ENCODE measurements around the gene VPS35L. TPM values are rescaled to one million over a fixed set of nuclear protein-coding genes. Genes with fewer than 3 reads are reported as not detected.

VPS35L gene
- total RNA-seq, 1 experiment from 2014 or later: 55.5 TPM

DNA sequence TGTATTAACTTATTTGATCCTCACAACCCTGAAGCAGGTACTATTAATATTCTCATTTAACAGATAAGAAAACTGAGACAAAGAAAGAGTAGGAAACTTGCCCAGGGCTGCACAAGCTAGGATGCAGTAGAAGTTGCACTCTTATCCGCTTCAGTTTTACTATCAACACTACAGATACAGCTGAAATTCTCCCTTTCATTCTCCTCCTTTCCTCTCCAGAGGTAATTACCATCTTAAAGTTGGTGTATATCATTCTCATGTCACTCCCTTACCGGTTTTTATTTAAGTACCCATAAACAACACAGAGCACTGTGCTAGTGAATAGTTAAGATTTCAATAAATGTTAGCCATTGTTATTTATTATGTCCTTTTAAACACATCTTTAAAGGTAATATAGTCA is 37.1 kb upstream of the VPS35L start:
- no peaks in the 10 kb centered on the region for H3K9me3 Mint-ChIP-seq (ENCODE audit: unreplicated experiment)
- H3K36me3 Mint-ChIP-seq (ENCODE audit: insufficient read depth, unreplicated experiment): peaks cover 47% of the 10 kb centered on the region
- no peak overlapping the region for H3K4me3 Mint-ChIP-seq (ENCODE audit: unreplicated experiment)
- intact Hi-C loops (cut with micrococcal nuclease): no loop called here
- DNase-seq (ENCODE audit: unreplicated experiment): no peak
- peaks cover 41% of the 10 kb centered on the region for H3K4me1 Mint-ChIP-seq (ENCODE audit: insufficient read depth, unreplicated experiment)
- no TSS peak for BruUV-seq (replicated peaks)
- ChIA-PET CTCF (interaction anchor here (0.7 to 3.0 kb wide), 4 partner anchors 15 to 409 kb away, joined by 3 to 11 read pairs (median 5); no protein-coding TSS in a partner anchor), POLR2A (interaction anchor here (1.1 to 2.1 kb wide), 2 partner anchors 10 to 37 kb away, joined by 3 to 9 read pairs; partner anchors contain the start of gene VPS35L)
- H3K27ac Mint-ChIP-seq (ENCODE audit: low read depth, unreplicated experiment): no peak overlapping the region
- TF ChIP-seq, protein P1, sequence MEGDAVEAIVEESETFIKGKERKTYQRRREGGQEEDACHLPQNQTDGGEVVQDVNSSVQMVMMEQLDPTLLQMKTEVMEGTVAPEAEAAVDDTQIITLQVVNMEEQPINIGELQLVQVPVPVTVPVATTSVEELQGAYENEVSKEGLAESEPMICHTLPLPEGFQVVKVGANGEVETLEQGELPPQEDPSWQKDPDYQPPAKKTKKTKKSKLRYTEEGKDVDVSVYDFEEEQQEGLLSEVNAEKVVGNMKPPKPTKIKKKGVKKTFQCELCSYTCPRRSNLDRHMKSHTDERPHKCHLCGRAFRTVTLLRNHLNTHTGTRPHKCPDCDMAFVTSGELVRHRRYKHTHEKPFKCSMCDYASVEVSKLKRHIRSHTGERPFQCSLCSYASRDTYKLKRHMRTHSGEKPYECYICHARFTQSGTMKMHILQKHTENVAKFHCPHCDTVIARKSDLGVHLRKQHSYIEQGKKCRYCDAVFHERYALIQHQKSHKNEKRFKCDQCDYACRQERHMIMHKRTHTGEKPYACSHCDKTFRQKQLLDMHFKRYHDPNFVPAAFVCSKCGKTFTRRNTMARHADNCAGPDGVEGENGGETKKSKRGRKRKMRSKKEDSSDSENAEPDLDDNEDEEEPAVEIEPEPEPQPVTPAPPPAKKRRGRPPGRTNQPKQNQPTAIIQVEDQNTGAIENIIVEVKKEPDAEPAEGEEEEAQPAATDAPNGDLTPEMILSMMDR (IDR thresholded peaks at IDR 0.05; ENCODE audit: unreplicated experiment): no peak
- no peaks in the 10 kb centered on the region for H3K27me3 Mint-ChIP-seq (ENCODE audit: insufficient read depth, unreplicated experiment)

DNA sequence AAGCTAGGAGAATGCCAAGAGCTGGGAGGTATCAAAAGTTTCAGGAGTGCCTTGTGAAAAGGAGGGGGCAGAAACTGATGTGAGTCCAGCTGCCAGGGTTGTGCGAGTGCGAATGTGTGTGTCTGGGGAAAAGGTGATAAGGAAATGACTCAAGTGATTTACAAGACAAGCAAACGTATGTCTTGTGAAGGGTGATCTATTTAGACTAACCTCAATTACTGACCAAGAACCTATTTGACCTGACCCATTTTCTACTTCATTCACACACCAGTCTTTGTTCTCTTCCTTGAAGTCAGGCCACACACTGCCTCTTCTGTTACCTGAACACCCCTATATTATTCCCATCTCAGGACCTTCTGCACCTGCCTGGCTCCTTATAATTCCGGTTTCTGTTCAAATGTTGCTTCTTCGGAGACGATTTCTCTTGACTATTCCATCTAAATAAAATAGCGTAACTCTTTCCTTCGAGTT is 34.6 kb upstream of the VPS35L start:
- Mint-ChIP-seq H3K4me1 (ENCODE audit: insufficient read depth, unreplicated experiment) (peaks cover 45% of the 10 kb centered on the region), H3K27me3 (ENCODE audit: insufficient read depth, unreplicated experiment) (no peaks in the 10 kb centered on the region), H3K27ac (ENCODE audit: low read depth, unreplicated experiment) (peak overlapping the region; percentile 85), H3K9me3 (ENCODE audit: unreplicated experiment) (no peaks in the 10 kb centered on the region), H3K36me3 (ENCODE audit: insufficient read depth, unreplicated experiment) (peaks cover 27% of the 10 kb centered on the region), H3K4me3 (ENCODE audit: unreplicated experiment) (peak overlapping the region; percentile 87)
- BruUV-seq (replicated peaks): TSS peak; percentile 38
- ChIA-PET POLR2A (interaction anchor here (0.7 to 2.4 kb wide), 7 partner anchors 10 to 347 kb away, joined by 3 to 12 read pairs (median 3); partner anchors contain the start of gene VPS35L), CTCF (interaction anchor here (0.6 to 3.0 kb wide), 4 partner anchors 17 to 545 kb away, joined by 3 to 11 read pairs (median 4); no protein-coding TSS in a partner anchor)
- peak; percentile 28 for DNase-seq (ENCODE audit: unreplicated experiment)
- intact Hi-C loops (cut with micrococcal nuclease): no loop called here
- TF ChIP-seq, protein P1 (IDR thresholded peaks at IDR 0.05; ENCODE audit: unreplicated experiment): no peak

DNA sequence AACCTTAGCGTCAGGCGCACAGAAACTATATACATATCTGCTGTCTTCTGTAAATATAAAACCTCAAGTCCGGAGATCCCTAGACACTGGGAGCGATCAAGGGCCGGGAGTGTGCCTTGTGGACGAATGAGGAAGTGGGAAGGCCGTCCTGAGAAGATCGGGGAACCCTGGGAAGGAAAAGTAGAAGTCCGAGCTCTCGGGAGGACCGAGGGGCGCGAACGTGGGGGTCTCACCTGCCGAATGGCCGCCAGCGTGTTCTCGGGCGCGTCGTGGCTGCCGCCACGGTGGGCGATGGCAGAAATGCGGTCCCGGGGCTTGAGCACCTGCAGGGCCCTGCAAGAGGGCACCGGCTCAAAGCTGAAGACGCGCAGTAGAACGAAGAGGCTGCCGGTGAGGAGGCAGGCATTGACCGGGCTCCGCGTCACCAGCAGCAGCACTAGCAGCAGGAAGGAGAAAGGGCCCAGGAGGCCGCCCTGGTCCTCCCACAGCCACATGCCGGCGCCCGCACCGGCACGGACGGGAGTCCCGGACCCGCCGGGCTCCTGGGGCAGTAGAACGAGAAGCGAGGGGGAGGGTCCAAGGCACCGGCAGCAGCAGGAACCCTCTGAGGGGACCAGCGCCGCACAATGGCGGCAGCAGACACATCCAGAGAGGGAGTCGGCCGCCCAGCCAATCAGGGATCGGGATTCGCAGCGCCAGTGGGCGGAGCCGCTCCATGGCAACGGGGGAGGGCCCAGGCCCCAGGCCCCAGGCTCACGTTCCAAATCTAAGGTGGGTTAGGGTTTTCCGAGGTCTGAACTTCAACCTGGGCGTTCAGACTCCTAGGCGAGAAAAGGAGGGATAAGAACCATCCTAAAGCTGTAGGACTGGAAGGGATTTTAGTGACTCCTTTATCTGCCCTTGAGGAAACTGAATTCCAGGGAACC is 33.8 kb upstream of the VPS35L start, which contains the start of gene GDE1:
GDE1 (minus strand) TSS at position 628 of the 926 bp plus-strand sequence; CDS start at position 494, 134 bp downstream.
- BruUV-seq (replicated peaks): no TSS peak
- intact Hi-C loops (cut with micrococcal nuclease): no loop called here
- Mint-ChIP-seq H3K9me3 (ENCODE audit: unreplicated experiment) (no peaks in the 10 kb centered on the region), H3K4me1 (ENCODE audit: insufficient read depth, unreplicated experiment) (peaks cover 43% of the 10 kb centered on the region), H3K4me3 (ENCODE audit: unreplicated experiment) (peak within 1 kb of the TSS; percentile 87), H3K36me3 (ENCODE audit: insufficient read depth, unreplicated experiment) (peaks cover 19% of the 10 kb centered on the region), H3K27me3 (ENCODE audit: insufficient read depth, unreplicated experiment) (no peaks in the 10 kb centered on the region), H3K27ac (ENCODE audit: low read depth, unreplicated experiment) (peak within 1 kb of the TSS; percentile 85)
- peak; percentile 90 for DNase-seq (ENCODE audit: unreplicated experiment)
- TF ChIP-seq, protein P1 (IDR thresholded peaks at IDR 0.05; ENCODE audit: unreplicated experiment): peak; percentile 34
- ChIA-PET POLR2A (interaction anchor here (0.7 to 2.4 kb wide), 10 partner anchors 11 to 731 kb away, joined by 3 to 12 read pairs (median 3); partner anchors contain the start of genes RPS15A and VPS35L), CTCF (interaction anchor here (0.7 to 1.3 kb wide), 2 partner anchors 133 to 324 kb away, joined by 3 to 5 read pairs; no protein-coding TSS in a partner anchor)

DNA sequence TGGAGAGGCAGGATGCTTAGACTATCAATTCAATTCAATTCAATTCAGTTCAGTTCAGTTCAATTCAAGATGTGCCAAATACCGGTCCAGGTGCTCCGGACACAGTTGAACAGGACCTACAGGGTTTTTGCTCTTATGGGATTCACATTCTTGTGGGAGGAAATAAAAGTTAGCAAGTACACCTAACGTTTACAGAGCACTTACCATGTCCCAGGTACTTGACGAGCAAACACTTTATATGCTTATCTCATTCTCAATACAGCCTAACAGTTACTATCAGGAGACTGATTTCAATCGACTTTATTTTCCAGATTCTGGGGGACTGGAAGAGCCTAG is 33.1 kb upstream of the VPS35L start:
- Mint-ChIP-seq H3K36me3 (ENCODE audit: insufficient read depth, unreplicated experiment) (peaks cover 13% of the 10 kb centered on the region), H3K27ac (ENCODE audit: low read depth, unreplicated experiment) (peak overlapping the region; percentile 85), H3K9me3 (ENCODE audit: unreplicated experiment) (no peaks in the 10 kb centered on the region), H3K27me3 (ENCODE audit: insufficient read depth, unreplicated experiment) (no peaks in the 10 kb centered on the region), H3K4me1 (ENCODE audit: insufficient read depth, unreplicated experiment) (peaks cover 37% of the 10 kb centered on the region), H3K4me3 (ENCODE audit: unreplicated experiment) (peak overlapping the region; percentile 87)
- ChIA-PET POLR2A (interaction anchor here (1.1 to 2.4 kb wide), 5 partner anchors 14 to 732 kb away, joined by 3 to 12 read pairs (median 3); partner anchors contain the start of genes RPS15A and VPS35L), CTCF (interaction anchor here (0.7 kb wide), 1 partner anchor 325 kb away, joined by 3 read pairs; no protein-coding TSS in a partner anchor)
- TF ChIP-seq, protein P1 (IDR thresholded peaks at IDR 0.05; ENCODE audit: unreplicated experiment): no peak
- no peak for DNase-seq (ENCODE audit: unreplicated experiment)
- intact Hi-C loops (cut with micrococcal nuclease): no loop called here
- BruUV-seq (replicated peaks): no TSS peak
